ENCODE data around the gene GRID2IP. TPM values are rescaled to one million over a fixed set of nuclear protein-coding genes. Genes with fewer than 3 reads are reported as not detected.
A peak's percentile ranks its signal among the peaks of the same experiment; 100 is the strongest.

Gene GRID2IP
- total and polyA plus RNA-seq, 2 of the 13 experiments (the other 11 are each of a cell fraction or from before 2014, with no cell fraction given) = 0.03 TPM; not detected in 1

DNA sequence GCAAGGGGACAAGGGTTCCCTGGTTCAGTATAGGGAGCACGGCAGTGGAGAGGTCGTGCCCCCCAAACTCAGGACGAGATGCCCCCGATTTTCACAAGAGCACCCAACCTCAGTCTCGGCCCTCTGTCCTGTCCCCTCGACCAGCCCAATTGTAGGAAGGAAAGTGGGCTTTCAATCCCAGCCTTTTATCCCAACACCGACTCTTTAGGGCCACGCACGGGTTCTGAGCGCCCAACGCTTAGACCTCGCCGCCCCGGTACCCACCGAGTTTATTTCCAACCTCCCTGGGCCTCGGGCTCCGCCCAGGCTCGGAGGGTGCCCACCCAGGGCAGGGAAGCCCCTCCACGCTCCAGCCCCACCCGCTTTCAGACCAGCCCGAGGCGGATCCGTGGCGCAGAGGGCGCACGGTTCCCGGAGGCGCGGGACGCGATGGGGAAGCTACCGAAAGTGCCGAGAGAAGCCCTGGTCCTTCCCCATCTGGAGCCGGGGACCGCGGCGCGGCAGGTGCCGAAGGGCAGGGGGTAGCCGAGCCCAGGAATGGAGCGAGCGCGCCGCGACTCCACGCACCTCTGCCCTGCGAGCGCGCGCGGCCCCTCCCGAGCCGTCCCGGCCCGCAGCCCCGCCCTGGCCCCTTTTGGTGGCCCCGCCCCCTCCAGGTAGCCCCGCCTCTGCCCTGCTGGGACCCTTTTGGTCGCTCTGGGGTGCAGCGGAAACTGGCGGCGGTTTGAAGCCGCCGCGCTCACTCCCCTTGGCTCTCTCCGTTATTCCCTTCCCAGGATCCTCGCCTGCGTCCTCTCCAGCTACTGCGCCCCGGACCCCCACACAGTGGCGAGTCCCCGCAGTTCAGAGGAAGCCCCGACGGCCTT, 20.4 kb downstream of the GRID2IP start:
- Histone ChIP-seq H3K9ac (ENCODE audit: insufficient read depth, low read depth, low read length) (no peak overlapping the region), H3K4me1 (ENCODE audit: insufficient read depth, low read length) (peaks cover 33% of the 10 kb centered on the region), H2AFZ (ENCODE audit: low read length) (no peak overlapping the region), H3K4me3 (replicated peaks in 1 of 3; ENCODE audit: insufficient read depth in 1 of 3, low read depth in 2 of 3, low read length in 3 of 3) (peak overlapping the region; percentile 54 to 66 (median 56)), H4K20me1 (ENCODE audit: insufficient read depth, low read length) (no peaks in the 10 kb centered on the region), H3K27me3 (ENCODE audit: control insufficient read depth in 1 of 2, insufficient read depth in 2 of 2, low read length in 2 of 2) (peaks cover 18 to 68% of the 10 kb centered on the region in 2 experiments), H3K36me3 (replicated peaks in 1 of 2; ENCODE audit: control insufficient read depth in 1 of 2, insufficient read depth in 2 of 2, low read length in 2 of 2) (no peaks in the 10 kb centered on the region), H3K4me2 (ENCODE audit: low read depth, low read length) (peak overlapping the region; percentile 84), H3K27ac (ENCODE audit: extremely low read length, insufficient read depth, low read length) (no peak overlapping the region), H3K9me3 (ENCODE audit: low read length) (no peaks in the 10 kb centered on the region), H3K79me2 (ENCODE audit: insufficient read depth, low read length) (no peaks in the 10 kb centered on the region)
- intact Hi-C loops (cut with micrococcal nuclease; ENCODE audit: unreplicated experiment) = no loop called here
- ATAC-seq (peak; percentile 20), FAIRE-seq (no peak), DNase-seq (ENCODE audit: low spot score) (no peak)
- in situ Hi-C loops (cut with HindIII; ENCODE audit: extremely low pct_ligation_motif_present, low pct_unique_long_range_greater_than_20kb) = no loop called here
- BruUV-seq (replicated peaks) = no TSS peak
- WGBS (ENCODE audit: low lambda C conversion rate) = 4% methylated on average over 33 of the region's 74 CpGs
- ChIA-PET POLR2A (no interaction called here), CTCF (ENCODE audit: low intra/inter-chr PET ratio, low total read pairs) (no interaction called here)
- TF ChIP-seq, protein P1, sequence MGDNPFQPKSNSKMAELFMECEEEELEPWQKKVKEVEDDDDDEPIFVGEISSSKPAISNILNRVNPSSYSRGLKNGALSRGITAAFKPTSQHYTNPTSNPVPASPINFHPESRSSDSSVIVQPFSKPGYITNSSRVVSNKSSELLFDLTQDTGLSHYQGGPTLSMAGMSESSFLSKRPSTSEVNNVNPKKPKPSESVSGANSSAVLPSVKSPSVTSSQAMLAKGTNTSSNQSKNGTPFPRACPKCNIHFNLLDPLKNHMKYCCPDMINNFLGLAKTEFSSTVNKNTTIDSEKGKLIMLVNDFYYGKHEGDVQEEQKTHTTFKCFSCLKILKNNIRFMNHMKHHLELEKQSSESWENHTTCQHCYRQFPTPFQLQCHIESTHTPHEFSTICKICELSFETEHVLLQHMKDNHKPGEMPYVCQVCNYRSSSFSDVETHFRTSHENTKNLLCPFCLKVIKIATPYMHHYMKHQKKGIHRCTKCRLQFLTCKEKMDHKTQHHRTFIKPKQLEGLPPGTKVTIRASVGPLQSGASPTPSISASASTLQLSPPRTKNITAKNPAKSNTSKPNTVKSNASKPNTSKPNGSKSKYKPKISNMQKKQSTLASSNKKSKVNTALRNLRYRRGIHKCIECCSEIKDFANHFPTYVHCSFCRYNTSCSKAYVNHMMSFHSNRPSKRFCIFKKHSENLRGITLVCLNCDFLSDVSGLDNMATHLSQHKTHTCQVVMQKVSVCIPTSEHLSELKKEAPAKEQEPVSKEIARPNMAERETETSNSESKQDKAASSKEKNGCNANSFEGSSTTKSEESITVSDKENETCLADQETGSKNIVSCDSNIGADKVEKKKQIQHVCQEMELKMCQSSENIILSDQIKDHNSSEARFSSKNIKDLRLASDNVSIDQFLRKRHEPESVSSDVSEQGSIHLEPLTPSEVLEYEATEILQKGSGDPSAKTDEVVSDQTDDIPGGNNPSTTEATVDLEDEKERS (CRISPR knock-in tag; IDR thresholded peaks at IDR 0.05) = no peak
- peak; percentile 44; the same call in 1 of the 2 replicates for TF ChIP-seq GABPB1 (CRISPR knock-in tag; IDR thresholded peaks at IDR 0.05)
- TF ChIP-seq IKZF4 (CRISPR knock-in tag; IDR thresholded peaks at IDR 0.05; ENCODE audit: borderline replicate concordance, low read depth, not compliant biosample characterization) = peak; percentile 50
- TF ChIP-seq KDM5B (CRISPR knock-in tag; IDR thresholded peaks at IDR 0.05; ENCODE audit: borderline replicate concordance) = 0 out of 2 replicates have a peak, but pooled peaks have one; percentile 15
- TF ChIP-seq ZNF777 (CRISPR knock-in tag; IDR thresholded peaks at IDR 0.05) = peak; percentile 57; the same call in 1 of the 2 replicates
- TF ChIP-seq, protein P2, sequence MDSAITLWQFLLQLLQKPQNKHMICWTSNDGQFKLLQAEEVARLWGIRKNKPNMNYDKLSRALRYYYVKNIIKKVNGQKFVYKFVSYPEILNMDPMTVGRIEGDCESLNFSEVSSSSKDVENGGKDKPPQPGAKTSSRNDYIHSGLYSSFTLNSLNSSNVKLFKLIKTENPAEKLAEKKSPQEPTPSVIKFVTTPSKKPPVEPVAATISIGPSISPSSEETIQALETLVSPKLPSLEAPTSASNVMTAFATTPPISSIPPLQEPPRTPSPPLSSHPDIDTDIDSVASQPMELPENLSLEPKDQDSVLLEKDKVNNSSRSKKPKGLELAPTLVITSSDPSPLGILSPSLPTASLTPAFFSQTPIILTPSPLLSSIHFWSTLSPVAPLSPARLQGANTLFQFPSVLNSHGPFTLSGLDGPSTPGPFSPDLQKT (CRISPR knock-in tag; IDR thresholded peaks at IDR 0.05; ENCODE audit: borderline replicate concordance) = no peak
- TF ChIP-seq SUZ12 (IDR thresholded peaks at IDR 0.05; ENCODE audit: low read depth, low read length) = no peak
- TF ChIP-seq NFKB2 (CRISPR knock-in tag; IDR thresholded peaks at IDR 0.05; ENCODE audit: borderline replicate concordance) = 0 out of 2 replicates have a peak, but pooled peaks have one; percentile 41
- 0 out of 2 replicates have a peak, but pooled peaks have one; percentile 21 for TF ChIP-seq ZNF501 (CRISPR knock-in tag; IDR thresholded peaks at IDR 0.05)
- TF ChIP-seq ZFY (CRISPR knock-in tag; IDR thresholded peaks at IDR 0.05) = 0 out of 2 replicates have a peak, but pooled peaks have one; percentile 31
- TF ChIP-seq MTA1 (CRISPR knock-in tag; IDR thresholded peaks at IDR 0.05; ENCODE audit: borderline replicate concordance) = peak; percentile 20; the same call in 1 of the 2 replicates
- 0 out of 2 replicates have a peak, but pooled peaks have one; percentile 37 for TF ChIP-seq ZNF451 (CRISPR knock-in tag; IDR thresholded peaks at IDR 0.05)
- TF ChIP-seq ETV6 (CRISPR knock-in tag; conservative IDR thresholded peaks at IDR 0.05) = no peak
- no peak for TF ChIP-seq ZNF850 (CRISPR knock-in tag; conservative IDR thresholded peaks at IDR 0.05)
- peak; percentile 88 for TF ChIP-seq ZNF800 (CRISPR knock-in tag; IDR thresholded peaks at IDR 0.05)
- TF ChIP-seq, protein P3, sequence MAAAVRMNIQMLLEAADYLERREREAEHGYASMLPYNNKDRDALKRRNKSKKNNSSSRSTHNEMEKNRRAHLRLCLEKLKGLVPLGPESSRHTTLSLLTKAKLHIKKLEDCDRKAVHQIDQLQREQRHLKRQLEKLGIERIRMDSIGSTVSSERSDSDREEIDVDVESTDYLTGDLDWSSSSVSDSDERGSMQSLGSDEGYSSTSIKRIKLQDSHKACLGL (CRISPR knock-in tag; IDR thresholded peaks at IDR 0.05) = 0 out of 2 replicates have a peak, but pooled peaks have one; percentile 31
